MCF 10A (cell line): Measurements from ENCODE around the gene IGFL4. TPM values are rescaled to one million over a fixed set of nuclear protein-coding genes. Genes with fewer than 3 reads are reported as not detected.

ENCODE experiments used
- BruUV-seq: library from RNA; stranded (reverse); fragments of 400-500 nt; replicated peaks from 2 replicates; lab custom pipeline; 2021; lab: Mats Ljungman, UMichigan
- CTCF ChIA-PET: fragments of 300-600 bp; sonication (Branson Sonifier 250); formaldehyde crosslinking; extraction: SDS; loops from one replicate; lab custom pipeline; 2021; ENCODE audit warnings: antibody characterized with exemption, inconsistent platforms; lab: Yijun Ruan, JAX
- POLR2A ChIA-PET: fragments of 300-600, 350-650 bp; sonication (Branson Sonifier 250); formaldehyde crosslinking; extraction: SDS; loops from one replicate; lab custom pipeline; 2020; ENCODE audit warnings: antibody characterized with exemption, inconsistent platforms; lab: Yijun Ruan, JAX
- DNase-seq: peaks from one replicate; pipeline ENCODE4 v3.0.0-alpha.2; 2018; ENCODE audit not compliant: unreplicated experiment
- H3K27ac Mint-ChIP-seq: one replicate; pipeline ENCODE4 v1.8.0; 2022; ENCODE audit warnings: mild to moderate bottlenecking, low read depth, mixed read lengths; ENCODE audit not compliant: unreplicated experiment
- H3K27me3 Mint-ChIP-seq: one replicate; pipeline ENCODE4 v1.8.0; 2022; ENCODE audit warnings: mixed read lengths; ENCODE audit not compliant: insufficient read depth, unreplicated experiment
- H3K36me3 Mint-ChIP-seq: one replicate; pipeline ENCODE4 v1.8.0; 2022; ENCODE audit warnings: mild to moderate bottlenecking, moderate library complexity, mixed read lengths; ENCODE audit not compliant: insufficient read depth, unreplicated experiment
- H3K4me1 Mint-ChIP-seq: one replicate; pipeline ENCODE4 v1.8.0; 2022; ENCODE audit warnings: mixed read lengths; ENCODE audit not compliant: insufficient read depth, unreplicated experiment
- H3K4me3 Mint-ChIP-seq: one replicate; pipeline ENCODE4 v1.8.0; 2022; ENCODE audit warnings: mild to moderate bottlenecking, moderate library complexity, mixed read lengths; ENCODE audit not compliant: unreplicated experiment
- H3K9me3 Mint-ChIP-seq: one replicate; pipeline ENCODE4 v1.8.0; 2022; ENCODE audit warnings: mixed read lengths; ENCODE audit not compliant: unreplicated experiment
- intact Hi-C: fragments of 100-400 bp; cut with micrococcal nuclease; formaldehyde crosslinking; loops from 2 replicates; pipeline ENCODE4 v1.14.1; 2022
- total RNA-seq: library from RNA; stranded (reverse); gene quantifications from 2 replicates; pipeline ENCODE4 v1.2.3, GENCODE V29; 2022
- TF ChIP-seq, protein P1 (sequence below): fragments of 200-600 bp; IDR thresholded peaks from one replicate; pipeline ENCODE4 v1.8.0; 2022; ENCODE audit warnings: antibody characterized with exemption, mild to moderate bottlenecking; ENCODE audit not compliant: unreplicated experiment

IGFL4 gene
- total RNA-seq, 1 experiment from 2014 or later = not detected

DNA sequence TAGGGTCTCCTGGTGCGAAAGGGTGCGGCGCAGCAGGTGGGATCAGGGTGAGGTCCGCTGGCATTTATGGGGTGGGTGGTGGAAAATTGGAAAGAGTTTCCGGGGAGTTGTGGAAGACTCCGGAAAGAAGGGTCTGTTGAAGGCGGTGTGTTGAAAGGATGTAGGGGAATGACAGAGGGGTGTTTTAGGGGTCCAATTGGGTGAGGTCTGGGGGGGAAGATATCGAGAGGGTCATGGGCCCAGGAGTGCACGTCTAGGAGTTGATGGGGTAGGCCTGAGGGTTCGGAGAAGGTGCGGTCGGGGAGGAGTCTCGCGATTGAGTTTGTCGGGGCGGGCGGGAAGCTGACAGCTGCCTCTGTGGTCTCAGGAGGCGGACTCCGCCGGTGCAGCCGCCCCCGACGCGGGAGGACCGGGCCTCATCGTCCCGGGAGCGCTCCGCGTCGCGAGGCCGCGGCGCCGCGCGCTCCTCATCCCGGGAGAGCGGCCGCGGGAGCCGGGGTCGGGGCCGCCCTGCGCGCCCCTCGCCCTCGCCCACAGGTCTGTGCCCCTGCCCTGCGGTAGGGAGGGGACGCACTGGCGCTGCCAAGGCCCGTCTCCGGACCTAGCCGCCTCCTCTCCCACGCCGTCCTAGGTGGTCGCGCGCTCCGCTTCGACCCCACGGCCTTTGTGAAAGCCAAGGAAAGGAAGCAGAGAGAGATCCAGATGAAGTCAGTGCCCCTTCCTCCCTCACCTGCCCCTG, 24.9 kb downstream of the IGFL4 start:
- no peak for DNase-seq
- Mint-ChIP-seq H3K9me3 (no peaks in the 10 kb centered on the region), H3K27me3 (no peaks in the 10 kb centered on the region), H3K4me3 (peak overlapping the region; percentile 74), H3K4me1 (peaks cover 21% of the 10 kb centered on the region), H3K36me3 (peaks cover 11% of the 10 kb centered on the region), H3K27ac (no peak overlapping the region)
- ChIA-PET CTCF (interaction anchor here (0.5 to 4.9 kb wide), 5 partner anchors 10 to 216 kb away, joined by 3 to 33 read pairs (median 3); no protein-coding TSS in a partner anchor), POLR2A (no interaction called here)
- intact Hi-C loops = no loop called here
- no TSS peak for BruUV-seq
- TF ChIP-seq, protein P1, sequence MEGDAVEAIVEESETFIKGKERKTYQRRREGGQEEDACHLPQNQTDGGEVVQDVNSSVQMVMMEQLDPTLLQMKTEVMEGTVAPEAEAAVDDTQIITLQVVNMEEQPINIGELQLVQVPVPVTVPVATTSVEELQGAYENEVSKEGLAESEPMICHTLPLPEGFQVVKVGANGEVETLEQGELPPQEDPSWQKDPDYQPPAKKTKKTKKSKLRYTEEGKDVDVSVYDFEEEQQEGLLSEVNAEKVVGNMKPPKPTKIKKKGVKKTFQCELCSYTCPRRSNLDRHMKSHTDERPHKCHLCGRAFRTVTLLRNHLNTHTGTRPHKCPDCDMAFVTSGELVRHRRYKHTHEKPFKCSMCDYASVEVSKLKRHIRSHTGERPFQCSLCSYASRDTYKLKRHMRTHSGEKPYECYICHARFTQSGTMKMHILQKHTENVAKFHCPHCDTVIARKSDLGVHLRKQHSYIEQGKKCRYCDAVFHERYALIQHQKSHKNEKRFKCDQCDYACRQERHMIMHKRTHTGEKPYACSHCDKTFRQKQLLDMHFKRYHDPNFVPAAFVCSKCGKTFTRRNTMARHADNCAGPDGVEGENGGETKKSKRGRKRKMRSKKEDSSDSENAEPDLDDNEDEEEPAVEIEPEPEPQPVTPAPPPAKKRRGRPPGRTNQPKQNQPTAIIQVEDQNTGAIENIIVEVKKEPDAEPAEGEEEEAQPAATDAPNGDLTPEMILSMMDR = no peak

DNA sequence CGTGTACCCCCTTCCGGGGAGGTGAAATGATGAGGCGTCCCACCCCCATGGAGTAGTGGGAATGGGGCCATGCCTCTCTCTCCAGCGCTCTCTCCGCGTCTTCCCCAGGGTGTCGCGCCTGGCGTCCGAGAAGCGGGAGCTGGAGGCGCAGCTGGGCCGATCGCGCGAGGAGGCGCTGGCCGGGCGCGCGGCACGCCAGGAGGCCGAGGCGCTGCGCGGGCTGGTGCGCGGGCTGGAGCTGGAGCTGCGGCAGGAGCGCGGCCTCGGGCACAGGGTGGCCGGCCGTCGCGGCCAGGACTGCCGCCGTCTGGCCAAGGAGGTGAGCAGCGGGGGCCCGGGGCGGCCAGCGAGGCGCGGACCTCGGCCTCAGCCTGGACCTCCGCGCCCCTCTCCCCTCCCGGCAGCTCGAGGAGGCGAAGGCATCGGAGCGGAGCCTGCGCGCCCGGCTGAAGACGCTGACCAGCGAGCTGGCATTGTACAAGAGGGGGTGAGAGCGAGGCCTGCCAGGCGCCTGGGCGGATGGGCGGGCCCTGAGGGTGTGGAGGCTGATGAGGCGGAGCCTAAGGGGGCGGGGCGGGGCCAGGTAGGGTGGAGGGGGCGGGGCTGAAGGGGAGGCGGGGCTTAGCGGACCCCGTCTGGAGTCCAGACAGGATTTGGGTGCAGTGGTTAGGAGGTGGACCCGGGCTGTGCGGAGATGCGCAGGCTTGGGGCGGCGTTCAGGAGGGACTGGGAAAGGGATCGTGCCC, 25.7 kb downstream of the IGFL4 start:
- Mint-ChIP-seq H3K4me1 (peaks cover 21% of the 10 kb centered on the region), H3K27me3 (no peaks in the 10 kb centered on the region), H3K27ac (no peak overlapping the region), H3K4me3 (peak overlapping the region; percentile 64), H3K36me3 (peaks cover 9% of the 10 kb centered on the region), H3K9me3 (no peaks in the 10 kb centered on the region)
- POLR2A ChIA-PET = no interaction called here
- DNase-seq = peak; percentile 75
- TF ChIP-seq, protein P1 = no peak
- intact Hi-C loops = no loop called here
- CTCF ChIA-PET = interaction anchor here (0.6 kb wide), 1 partner anchor 29 kb away, joined by 4 read pairs; no protein-coding TSS in a partner anchor
- BruUV-seq = no TSS peak

DNA sequence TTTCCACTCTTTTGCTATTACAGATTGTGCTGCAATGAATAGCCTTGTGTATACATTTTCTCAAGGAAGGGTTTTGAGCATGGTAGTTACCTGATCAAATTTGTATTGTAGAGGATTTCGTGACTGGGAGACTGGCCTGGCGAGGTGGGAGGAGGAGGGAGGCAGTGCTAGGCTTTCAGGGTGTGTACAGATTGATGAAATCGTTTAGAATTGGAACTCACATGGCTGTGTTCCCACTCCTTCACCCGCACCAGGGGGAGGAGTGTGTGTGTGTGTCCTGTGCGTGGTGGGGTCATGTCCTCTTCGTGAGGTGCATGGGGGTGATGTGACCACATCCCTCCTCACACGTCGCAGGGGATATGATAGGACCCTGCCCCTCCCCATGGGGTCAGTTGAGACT, 26.3 kb downstream of the IGFL4 start:
- peaks cover 25% of the 10 kb centered on the region for H3K4me1 Mint-ChIP-seq
- TF ChIP-seq, protein P1 = no peak
- peaks cover 9% of the 10 kb centered on the region for H3K36me3 Mint-ChIP-seq
- H3K4me3 Mint-ChIP-seq = peak overlapping the region; percentile 64
- ChIA-PET CTCF (interaction anchor here (0.6 kb wide), 1 partner anchor 29 kb away, joined by 4 read pairs; no protein-coding TSS in a partner anchor), POLR2A (no interaction called here)
- no peaks in the 10 kb centered on the region for H3K9me3 Mint-ChIP-seq
- intact Hi-C loops = no loop called here
- DNase-seq = no peak
- no peak overlapping the region for H3K27ac Mint-ChIP-seq
- no peaks in the 10 kb centered on the region for H3K27me3 Mint-ChIP-seq
- BruUV-seq = no TSS peak
